ENCODE results near the gene DNAAF1. TPM values are rescaled to one million over a fixed set of nuclear protein-coding genes. Genes with fewer than 3 reads are reported as not detected.

Gene DNAAF1
- total and polyA plus RNA-seq, 2 of the 8 experiments (the other 6 are each of a cell fraction or from before 2014, with no cell fraction given) = 0.09 to 0.15 TPM

DNA sequence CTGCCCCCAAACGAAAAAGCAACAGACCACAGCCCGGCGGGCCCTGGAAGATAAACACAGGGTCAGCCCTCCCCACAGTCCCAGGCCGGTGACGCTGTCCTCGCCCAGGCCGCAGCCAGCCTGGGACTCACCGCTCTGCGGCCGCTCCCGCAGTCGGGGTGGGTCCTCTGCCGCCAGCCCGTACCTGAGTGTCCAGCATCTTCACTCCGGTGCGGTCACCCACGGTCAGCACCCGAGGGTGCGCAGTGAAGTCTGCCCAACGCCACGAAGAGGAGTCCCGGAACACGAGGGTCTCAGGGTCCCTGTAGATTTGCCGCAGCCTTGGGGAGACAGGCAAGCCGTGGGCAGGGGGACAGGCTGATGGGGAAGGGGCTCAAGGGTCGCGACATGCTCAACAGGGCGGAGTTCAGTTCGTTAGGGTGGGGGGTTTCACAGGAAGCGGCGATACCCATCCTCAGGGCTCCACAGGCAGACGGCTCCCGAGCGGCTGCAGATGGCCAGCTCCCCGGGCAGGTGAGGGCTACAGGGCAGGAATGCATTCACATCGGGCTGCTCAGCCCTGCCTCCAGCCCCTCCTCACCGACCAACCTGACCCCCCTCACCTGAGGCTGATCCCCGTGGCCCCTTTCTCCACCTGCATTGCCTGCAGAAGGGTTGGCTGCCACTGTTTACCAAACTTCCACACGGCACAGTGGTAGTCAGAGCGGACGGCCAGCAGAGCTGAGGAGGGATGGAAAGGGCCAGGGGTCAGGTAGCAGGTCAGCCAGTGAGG lies 36.2 kb downstream of the DNAAF1 start:
- Histone ChIP-seq H2AFZ (ENCODE audit: low read length) (no peak overlapping the region), H3K79me1 (ENCODE audit: low read depth, low read length) (peaks cover 12% of the 10 kb centered on the region), H2BK20ac (ENCODE audit: low read length) (no peak overlapping the region), H3K23me2 (ENCODE audit: low read depth, low read length) (peaks cover 4% of the 10 kb centered on the region; the same call in 1 of the 2 replicates), H3K23ac (ENCODE audit: insufficient read length) (no peak overlapping the region), H3K27me3 (replicated peaks in 1 of 4; ENCODE audit: control insufficient read depth in 3 of 4, extremely low read depth in 1 of 4, insufficient read depth in 3 of 4, low read length in 3 of 4) (no peaks in the 10 kb centered on the region), H3K4ac (replicated peaks; ENCODE audit: insufficient read length, low read depth, low read length) (no peak overlapping the region), H3K56ac (replicated peaks; ENCODE audit: insufficient read length, low read depth, low read length) (no peak overlapping the region), H3K36me3 (ENCODE audit: control insufficient read depth in 2 of 4, insufficient read depth in 4 of 4, low read length in 3 of 4) (peaks cover 6 to 48% (median 35%) of the 10 kb centered on the region in 4 experiments), H4K91ac (replicated peaks; ENCODE audit: insufficient read length, low read length) (no peak overlapping the region), H3K9me3 (ENCODE audit: insufficient read depth in 2 of 2, low read depth in 1 of 2, low read length in 1 of 2) (no peaks in the 10 kb centered on the region), H3K79me2 (ENCODE audit: control insufficient read depth in 1 of 2, insufficient read depth in 2 of 2, low read length in 2 of 2) (peaks cover 0 to 27% of the 10 kb centered on the region in 2 experiments; a peak in 2 of 4 replicates), H3K4me1 (replicated peaks in 1 of 4; ENCODE audit: control insufficient read depth in 3 of 4, insufficient read depth in 4 of 4, low read length in 3 of 4) (peaks cover 0 to 2% (median 0%) of the 10 kb centered on the region in 4 experiments; a peak in 2 of 7 replicates), H2BK120ac (replicated peaks; ENCODE audit: low read depth, low read length) (no peak overlapping the region), H3K4me3 (ENCODE audit: extremely low read depth in 1 of 4, insufficient read depth in 2 of 4, low read depth in 3 of 4, low read length in 4 of 4) (no peak overlapping the region), H3K9ac (replicated peaks in 1 of 4; ENCODE audit: extremely low read depth in 1 of 4, low read depth in 3 of 4, low read length in 3 of 4) (no peak overlapping the region), H4K8ac (ENCODE audit: extremely low read depth, insufficient read depth, low read length) (no peak overlapping the region), H2BK15ac (ENCODE audit: low read length) (no peak overlapping the region), H3K27ac (ENCODE audit: low read depth, low read length) (no peak overlapping the region), H2BK12ac (ENCODE audit: low read depth, low read length) (no peak overlapping the region), H2BK5ac (ENCODE audit: low read depth, low read length) (no peak overlapping the region), H3K14ac (ENCODE audit: insufficient read length) (no peak overlapping the region), H3K4me2 (ENCODE audit: insufficient read depth in 1 of 2, low read depth in 2 of 2, low read length in 2 of 2) (no peak overlapping the region), H4K20me1 (replicated peaks in 1 of 2; ENCODE audit: control insufficient read depth in 1 of 2, insufficient read depth in 2 of 2, low read length in 2 of 2) (peaks cover 11 to 14% of the 10 kb centered on the region in 2 experiments), H2AK5ac (ENCODE audit: low read depth, low read length) (no peak overlapping the region), H3K18ac (ENCODE audit: extremely low read depth, low read length) (no peak overlapping the region), H4K5ac (ENCODE audit: insufficient read length, low read depth, low read length) (no peak overlapping the region)
- FAIRE-seq = no peak
- WGBS, 2 experiments (ENCODE audit: extremely low coverage in 1 of 2, insufficient coverage in 1 of 2, insufficient read length in 1 of 2, insufficient replicate concordance in 2 of 2, low coverage in 1 of 2, low lambda C conversion rate in 2 of 2, missing lambda C conversion rate in 1 of 2) = 92% methylated on average over 30 of the region's 41 CpGs; no CpG with 5 or more reads in 1 of the 2 experiments
- CTCF ChIA-PET (ENCODE audit: partially characterized antibody) = interaction anchor here (1.4 to 8.9 kb wide), 3 partner anchors 9 to 126 kb away, joined by 3 to 93 read pairs (median 5); no protein-coding TSS in a partner anchor
- TF ChIP-seq GABPA (IDR thresholded peaks at IDR 0.05; ENCODE audit: borderline replicate concordance, insufficient read depth, low read length) (no peak), JUN (IDR thresholded peaks at IDR 0.05; ENCODE audit: low read depth, low read length) (no peak), HDAC6 (IDR thresholded peaks at IDR 0.05; ENCODE audit: low read depth, low read length) (no peak), CHD2 (IDR thresholded peaks at IDR 0.05; ENCODE audit: low read length) (no peak), CHD1 (IDR thresholded peaks at IDR 0.05; ENCODE audit: low read depth, low read length) (no peak), RXRA (IDR thresholded peaks at IDR 0.05; ENCODE audit: insufficient read depth, low read depth, low read length) (no peak), BCL11A (IDR thresholded peaks at IDR 0.05; ENCODE audit: low read depth in 2 of 2, low read length in 2 of 2) (no peak), BACH1 (IDR thresholded peaks at IDR 0.05; ENCODE audit: low read length) (no peak), FOSL1 (IDR thresholded peaks at IDR 0.05; ENCODE audit: insufficient read depth, low read depth, low read length) (no peak)
- TF ChIP-seq, protein P1, sequence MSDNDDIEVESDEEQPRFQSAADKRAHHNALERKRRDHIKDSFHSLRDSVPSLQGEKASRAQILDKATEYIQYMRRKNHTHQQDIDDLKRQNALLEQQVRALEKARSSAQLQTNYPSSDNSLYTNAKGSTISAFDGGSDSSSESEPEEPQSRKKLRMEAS (IDR thresholded peaks at IDR 0.05) = no peak
- POLR2A ChIA-PET (ENCODE audit: partially characterized antibody) = interaction anchor here (2.2 to 5.9 kb wide), 2 partner anchors 8 to 13 kb away, joined by 6 to 35 read pairs; no protein-coding TSS in a partner anchor
- DNase-seq (ENCODE audit: low read depth in 1 of 2, low spot score in 2 of 2) = no peak

All from H1 (cell line).